Activated CD8-positive, alpha-beta memory T cell treated with anti-CD3 and anti-CD28 coated beads for 4 hours (primary cell): Measurements from ENCODE around the gene TAF1A.

ENCODE experiments used
- DNase-seq, 2 donors: peaks; one replicate each; pipeline ENCODE4 v3.0.0-alpha.2; 2020; ENCODE audit warnings: low read depth in 2 of 2

TAF1A gene

GRCh38 chr1:222596696-222597095 is 7.0 kb upstream of the TAF1A start:
- DNase-seq: no peak

- no peak for DNase-seq
These were observed 5.1 kb upstream of the TAF1A start for GRCh38 chr1:222594789-222595188.

- DNase-seq: no peak
These were observed 2.4 kb upstream of the TAF1A start for GRCh38 chr1:222592171-222592570.

GRCh38 chr1:222588135-222588534 is 1.6 kb downstream of the TAF1A start:
- DNase-seq: no peak

- DNase-seq: no peak
These were observed 2.9 kb downstream of the TAF1A start for GRCh38 chr1:222586842-222587241.

- DNase-seq: no peak
These were observed 6.7 kb downstream of the TAF1A start for GRCh38 chr1:222583079-222583478.

GRCh38 chr1:222582099-222582774 is 7.5 kb downstream of the TAF1A start:
- no peak for DNase-seq

GRCh38 chr1:222579316-222579715 is 10.4 kb downstream of the TAF1A start:
- DNase-seq: no peak

GRCh38 chr1:222570837-222571236 is 18.9 kb downstream of the TAF1A start:
- DNase-seq: no peak

- DNase-seq: no peak
These were observed 28.1 kb downstream of the TAF1A start for GRCh38 chr1:222561656-222562055.

GRCh38 chr1:222557574-222557973 is 32.2 kb downstream of the TAF1A start:
- DNase-seq: no peak

- no peak for DNase-seq
These were observed 32.6 kb downstream of the TAF1A start for GRCh38 chr1:222557148-222557547.

GRCh38 chr1:222555992-222556615 is 33.6 kb downstream of the TAF1A start:
- DNase-seq: no peak

GRCh38 chr1:222554177-222554576 is 35.6 kb downstream of the TAF1A start:
- no peak for DNase-seq

GRCh38 chr1:222552882-222553281 is 36.9 kb downstream of the TAF1A start:
- DNase-seq: no peak

- no peak for DNase-seq
These were observed 41.6 kb downstream of the TAF1A start, which contains the start of gene HHIPL2 for GRCh38 chr1:222547944-222548671. HHIPL2 (minus strand) TSS chr1:222548104; CDS start chr1:222548044, 60 bp downstream.

- no peak for DNase-seq
These were observed 42.5 kb downstream of the TAF1A start for GRCh38 chr1:222547260-222547614.

- DNase-seq: no peak
These were observed 43.0 kb downstream of the TAF1A start for GRCh38 chr1:222546548-222547259.

- no peak for DNase-seq
These were observed 43.6 kb downstream of the TAF1A start for GRCh38 chr1:222546091-222546490.

GRCh38 chr1:222543817-222544216 is 45.9 kb downstream of the TAF1A start:
- no peak for DNase-seq

- DNase-seq: no peak
These were observed 49.1 kb downstream of the TAF1A start for GRCh38 chr1:222540598-222540995.

GRCh38 chr1:222539951-222540597 is 49.7 kb downstream of the TAF1A start:
- DNase-seq: no peak
